22Rv1 (cell line): ENCODE data around the gene NCF2.

Source experiments
- ZFX ChIP-seq: fragments of 450-650 bp; IDR thresholded peaks from 2 replicates; pipeline ENCODE4 v1.6.1; 2017; ENCODE audit warnings: antibody characterized with exemption, borderline replicate concordance
- TF ChIP-seq, protein P1 (sequence below): fragments of 450-650 bp; IDR thresholded peaks from 2 replicates; pipeline ENCODE4 v1.5.1; 2017; ENCODE audit warnings: mild to moderate bottlenecking

DNA sequence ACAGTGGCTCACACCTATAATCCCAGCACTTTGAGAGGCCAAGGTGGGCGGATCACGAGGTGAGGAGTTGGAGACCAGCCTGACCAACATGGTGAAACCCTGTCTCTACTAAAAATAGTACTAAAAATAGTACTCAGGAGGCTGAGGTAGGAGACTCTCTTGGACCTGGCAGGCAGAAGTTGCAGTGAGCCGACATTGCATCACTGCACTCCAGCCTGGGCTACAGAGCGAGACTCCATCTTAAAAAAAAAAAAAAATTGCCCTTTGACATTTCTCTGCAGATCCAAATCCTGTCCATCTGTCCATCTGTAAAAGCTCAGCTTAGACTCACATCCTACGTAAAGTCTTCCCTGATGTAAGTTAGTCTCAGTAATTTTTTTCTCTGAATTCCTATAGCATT lies 6.2 kb upstream of the NCF2 start:
- TF ChIP-seq, protein P1, sequence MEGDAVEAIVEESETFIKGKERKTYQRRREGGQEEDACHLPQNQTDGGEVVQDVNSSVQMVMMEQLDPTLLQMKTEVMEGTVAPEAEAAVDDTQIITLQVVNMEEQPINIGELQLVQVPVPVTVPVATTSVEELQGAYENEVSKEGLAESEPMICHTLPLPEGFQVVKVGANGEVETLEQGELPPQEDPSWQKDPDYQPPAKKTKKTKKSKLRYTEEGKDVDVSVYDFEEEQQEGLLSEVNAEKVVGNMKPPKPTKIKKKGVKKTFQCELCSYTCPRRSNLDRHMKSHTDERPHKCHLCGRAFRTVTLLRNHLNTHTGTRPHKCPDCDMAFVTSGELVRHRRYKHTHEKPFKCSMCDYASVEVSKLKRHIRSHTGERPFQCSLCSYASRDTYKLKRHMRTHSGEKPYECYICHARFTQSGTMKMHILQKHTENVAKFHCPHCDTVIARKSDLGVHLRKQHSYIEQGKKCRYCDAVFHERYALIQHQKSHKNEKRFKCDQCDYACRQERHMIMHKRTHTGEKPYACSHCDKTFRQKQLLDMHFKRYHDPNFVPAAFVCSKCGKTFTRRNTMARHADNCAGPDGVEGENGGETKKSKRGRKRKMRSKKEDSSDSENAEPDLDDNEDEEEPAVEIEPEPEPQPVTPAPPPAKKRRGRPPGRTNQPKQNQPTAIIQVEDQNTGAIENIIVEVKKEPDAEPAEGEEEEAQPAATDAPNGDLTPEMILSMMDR: no peak
- TF ChIP-seq ZFX: no peak
